ENCODE measurements around the gene TREM1.
A peak's percentile ranks its signal among the peaks of the same experiment; 100 is the strongest.
"Not testable (repeated sequence)": the region's sequence is repeated elsewhere in the genome, so short reads cannot be mapped to it uniquely, and the experiment has no call there.

Gene TREM1

DNA sequence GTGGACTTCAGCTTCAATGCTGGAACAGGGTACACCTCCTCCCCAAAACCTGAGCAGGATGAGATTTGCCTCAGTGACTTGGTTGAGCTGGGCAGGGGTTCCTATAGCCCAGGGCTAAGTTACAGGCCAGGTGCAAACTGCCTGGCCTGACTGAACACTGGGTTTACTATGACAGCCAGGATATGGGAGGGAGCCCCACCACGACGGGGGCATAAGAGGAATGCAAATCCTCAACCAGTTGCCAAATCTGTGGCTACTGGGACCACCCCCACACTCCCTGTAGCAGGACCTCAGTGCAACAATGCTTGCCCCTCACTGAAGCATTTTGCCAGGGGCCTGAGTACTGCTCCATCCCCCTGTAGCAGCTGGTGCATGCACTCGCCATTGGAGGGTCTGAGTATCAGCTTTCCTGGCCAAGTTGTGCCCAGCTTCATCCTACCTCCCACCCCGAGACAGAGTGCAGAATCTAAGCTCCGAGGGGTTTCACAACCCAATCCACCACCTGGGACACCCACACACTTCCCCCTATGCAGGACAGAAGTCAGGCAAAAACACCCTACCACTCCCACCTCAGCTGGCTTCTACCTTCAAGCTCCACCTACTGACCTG, 30.7 kb downstream of the TREM1 start:
- DNase-seq, result no peak
- peaks cover 17 to 18% of the 10 kb centered on the region in 2 donors for H3K9me3 Mint-ChIP-seq
- no peak for ATAC-seq
- peaks cover 10% of the 10 kb centered on the region for H3K4me1 Mint-ChIP-seq
- no peaks in the 10 kb centered on the region for H3K27me3 Mint-ChIP-seq
- H3K27ac Mint-ChIP-seq, result peak overlapping the region in 1 of 2 donors; percentile 72
- no peak overlapping the region for H3K4me3 Mint-ChIP-seq

DNA sequence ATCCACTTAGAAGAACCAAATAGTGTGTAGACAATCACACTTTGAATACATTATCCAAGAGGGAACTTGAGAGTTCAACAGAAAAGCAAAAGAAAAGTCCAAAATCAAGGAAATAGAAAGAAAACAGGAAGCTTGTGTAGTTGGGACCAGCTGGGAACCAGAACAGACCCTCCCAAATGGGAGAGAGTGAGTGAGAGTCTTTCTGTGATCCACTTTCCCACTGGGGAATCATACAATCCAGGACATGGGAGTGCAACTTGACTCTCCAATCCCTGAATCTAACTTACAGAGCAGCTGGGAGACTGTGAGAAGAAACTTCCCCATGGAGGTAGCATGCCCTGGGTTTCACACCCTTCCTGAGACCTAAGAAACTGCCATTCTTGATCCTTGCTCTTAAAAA, 31.4 kb downstream of the TREM1 start:
- DNase-seq (no peak), ATAC-seq (no peak)
- no peaks in the 10 kb centered on the region for H3K27me3 Mint-ChIP-seq
- no peak overlapping the region for H3K4me3 Mint-ChIP-seq
- peaks cover 10% of the 10 kb centered on the region for H3K4me1 Mint-ChIP-seq
- no peak overlapping the region for H3K27ac Mint-ChIP-seq
- peaks cover 14 to 17% of the 10 kb centered on the region in 2 donors for H3K9me3 Mint-ChIP-seq

GRCh38 chr6:41252401-41253169, 33.9 kb downstream of the TREM1 start:
- Mint-ChIP-seq H3K27me3 (no peaks in the 10 kb centered on the region), H3K4me3 (no peak overlapping the region), H3K9me3 (no peaks in the 10 kb centered on the region), H3K4me1 (peaks cover 20% of the 10 kb centered on the region), H3K27ac (no peak overlapping the region)
- DNase-seq, result no peak
- ATAC-seq, result no peak

DNA sequence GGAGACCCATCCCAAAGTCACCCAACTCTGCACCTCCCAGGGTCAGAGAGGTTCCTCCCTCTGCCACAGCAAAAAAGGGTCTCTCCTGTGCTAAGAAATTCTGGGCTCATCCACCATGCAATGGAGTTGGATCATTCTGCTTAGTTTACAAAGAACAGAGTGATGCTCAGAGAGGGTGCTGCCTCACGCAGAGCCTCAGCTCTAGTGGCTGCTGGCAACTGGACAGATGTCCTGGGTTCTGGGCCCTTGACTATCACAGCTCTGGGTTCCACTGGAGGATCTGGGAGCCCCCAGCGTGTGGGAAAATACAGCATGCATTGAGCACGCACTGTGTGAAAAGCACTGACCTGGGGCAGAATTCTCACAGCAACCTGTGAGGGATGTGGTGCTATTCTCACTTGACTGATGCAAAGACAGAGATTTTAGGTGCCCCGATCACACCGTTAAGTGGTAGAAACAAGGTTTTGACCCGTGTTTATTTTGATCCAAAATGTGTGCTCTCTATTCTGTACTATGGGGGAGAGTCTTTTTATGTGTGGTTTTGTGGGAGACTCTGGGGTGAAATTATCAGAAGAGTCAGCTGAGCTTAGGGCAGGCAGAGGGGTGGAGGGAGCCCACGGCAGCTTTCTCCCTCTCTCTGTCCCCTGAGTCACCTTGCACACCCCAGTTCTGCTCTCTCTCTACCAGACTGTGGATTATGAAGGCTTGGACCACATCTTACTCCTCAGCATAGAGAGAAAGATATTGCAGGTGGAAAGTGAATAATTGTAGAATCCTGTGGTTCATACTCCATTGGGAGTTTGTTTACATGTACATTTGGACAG, 38.4 kb downstream of the TREM1 start:
- no peak for DNase-seq
- no peak overlapping the region for H3K4me3 Mint-ChIP-seq
- peaks cover 12% of the 10 kb centered on the region for H3K4me1 Mint-ChIP-seq
- no peaks in the 10 kb centered on the region for H3K9me3 Mint-ChIP-seq
- ATAC-seq, result no peak
- H3K27me3 Mint-ChIP-seq, result no peaks in the 10 kb centered on the region
- no peak overlapping the region for H3K27ac Mint-ChIP-seq

GRCh38 chr6:41247288-41247865, 39.1 kb downstream of the TREM1 start:
- Mint-ChIP-seq H3K27me3 (no peaks in the 10 kb centered on the region), H3K4me1 (peaks cover 12% of the 10 kb centered on the region), H3K9me3 (no peaks in the 10 kb centered on the region), H3K4me3 (no peak overlapping the region), H3K27ac (no peak overlapping the region)
- no peak for ATAC-seq
- DNase-seq, result no peak

- not testable (repeated sequence) for H3K27ac Mint-ChIP-seq, H3K9me3 Mint-ChIP-seq, H3K4me3 Mint-ChIP-seq, ATAC-seq, DNase-seq, H3K27me3 Mint-ChIP-seq
- peaks cover 12% of the 10 kb centered on the region for H3K4me1 Mint-ChIP-seq
These were observed 40.0 kb downstream of the TREM1 start for GRCh38 chr6:41246529-41246928.

GRCh38 chr6:41239467-41240159, 46.9 kb downstream of the TREM1 start:
- ATAC-seq (no peak), DNase-seq (no peak)
- no peaks in the 10 kb centered on the region for H3K9me3 Mint-ChIP-seq
- no peak overlapping the region for H3K27ac Mint-ChIP-seq
- no peak overlapping the region for H3K4me3 Mint-ChIP-seq
- no peaks in the 10 kb centered on the region for H3K4me1 Mint-ChIP-seq
- H3K27me3 Mint-ChIP-seq, result peaks cover 28% of the 10 kb centered on the region

- no peak for DNase-seq
- no peaks in the 10 kb centered on the region for H3K9me3 Mint-ChIP-seq
- ATAC-seq, result no peak
- H3K4me1 Mint-ChIP-seq, result no peaks in the 10 kb centered on the region
- H3K4me3 Mint-ChIP-seq, result no peak overlapping the region
- peak overlapping the region in 1 of 2 donors; percentile 15 for H3K27ac Mint-ChIP-seq
- peaks cover 28% of the 10 kb centered on the region for H3K27me3 Mint-ChIP-seq
These were observed 49.4 kb downstream of the TREM1 start for GRCh38 chr6:41237128-41237527.

- no peak for ATAC-seq
- Mint-ChIP-seq H3K27me3 (peaks cover 28% of the 10 kb centered on the region), H3K4me3 (no peak overlapping the region), H3K27ac (no peak overlapping the region), H3K4me1 (no peaks in the 10 kb centered on the region), H3K9me3 (no peaks in the 10 kb centered on the region)
- no peak for DNase-seq
These were observed 50.2 kb downstream of the TREM1 start for GRCh38 chr6:41236276-41236675.

- no peak for DNase-seq
- Mint-ChIP-seq H3K9me3 (no peaks in the 10 kb centered on the region), H3K27ac (peak overlapping the region in 1 of 2 donors; percentile 19), H3K4me3 (no peak overlapping the region), H3K4me1 (no peaks in the 10 kb centered on the region), H3K27me3 (peaks cover 8% of the 10 kb centered on the region)
- no peak for ATAC-seq
These were observed 53.8 kb downstream of the TREM1 start for GRCh38 chr6:41232667-41233066.

- DNase-seq (no peak), ATAC-seq (no peak)
- H3K4me1 Mint-ChIP-seq, result no peaks in the 10 kb centered on the region
- H3K27me3 Mint-ChIP-seq, result no peaks in the 10 kb centered on the region
- H3K4me3 Mint-ChIP-seq, result no peak overlapping the region
- no peak overlapping the region for H3K27ac Mint-ChIP-seq
- H3K9me3 Mint-ChIP-seq, result no peaks in the 10 kb centered on the region
These were observed 55.2 kb downstream of the TREM1 start for GRCh38 chr6:41231246-41231645.

- H3K4me1 Mint-ChIP-seq, result no peaks in the 10 kb centered on the region
- H3K4me3 Mint-ChIP-seq, result no peak overlapping the region
- peaks cover 4% of the 10 kb centered on the region for H3K27me3 Mint-ChIP-seq
- H3K9me3 Mint-ChIP-seq, result no peaks in the 10 kb centered on the region
- ATAC-seq, result no peak
- H3K27ac Mint-ChIP-seq, result no peak overlapping the region
- DNase-seq, result no peak
These were observed 56.8 kb downstream of the TREM1 start for GRCh38 chr6:41229721-41230120.

DNA sequence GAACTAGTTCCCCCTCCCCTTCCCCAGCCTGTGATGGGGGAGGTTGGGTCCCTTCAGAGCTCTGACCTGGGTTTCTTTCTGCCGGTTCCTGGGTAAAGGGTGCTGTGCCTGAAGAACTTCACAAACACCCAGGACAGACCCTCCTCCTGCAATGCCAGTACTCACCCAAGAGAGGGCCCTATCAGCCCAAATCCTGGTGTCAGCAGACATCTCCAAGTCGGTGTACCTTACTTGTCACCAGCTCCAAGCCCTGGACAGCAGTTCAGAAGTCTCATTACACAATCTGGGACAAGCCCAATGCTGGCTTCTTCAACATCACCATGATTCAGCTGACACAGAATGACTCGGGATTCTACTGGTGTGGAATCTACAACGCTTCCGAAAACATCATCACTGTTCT, 57.9 kb downstream of the TREM1 start:
- Mint-ChIP-seq H3K27ac (peak overlapping the region in 1 of 2 donors; percentile 84), H3K27me3 (peaks cover 8% of the 10 kb centered on the region), H3K9me3 (no peaks in the 10 kb centered on the region), H3K4me1 (no peaks in the 10 kb centered on the region), H3K4me3 (no peak overlapping the region)
- ATAC-seq (no peak), DNase-seq (no peak)

- H3K27me3 Mint-ChIP-seq, result peaks cover 8% of the 10 kb centered on the region
These were observed 58.4 kb downstream of the TREM1 start, which contains the start of gene TREML4 for GRCh38 chr6:41228096-41228495. Gene TREML4 (plus strand): TSS chr6:41228349. CDS start chr6:41228428, 79 bp downstream.

DNA sequence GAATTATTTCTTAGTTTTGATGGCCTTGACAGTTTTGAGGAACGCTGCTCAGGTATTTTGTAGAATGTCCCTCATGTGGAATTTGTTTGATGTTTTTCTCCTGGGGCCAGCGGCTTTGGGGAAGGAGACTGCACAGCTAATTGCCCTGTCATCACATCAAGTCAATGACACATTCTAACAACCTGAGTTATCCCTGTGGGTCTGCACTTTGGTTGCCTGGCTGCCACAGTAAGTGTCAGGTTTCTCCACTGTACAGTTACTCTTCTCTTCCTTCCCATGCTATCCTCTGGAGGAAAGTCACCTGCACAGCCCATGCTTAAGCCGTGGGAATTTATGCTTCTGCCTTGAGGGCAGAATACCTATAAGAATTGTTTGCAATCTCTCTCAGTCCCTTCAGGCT, 59.7 kb downstream of the TREM1 start:
- Mint-ChIP-seq H3K4me1 (peaks cover 9% of the 10 kb centered on the region), H3K4me3 (no peak overlapping the region), H3K27me3 (peaks cover 8% of the 10 kb centered on the region), H3K9me3 (no peaks in the 10 kb centered on the region), H3K27ac (no peak overlapping the region)
- no peak for DNase-seq
- no peak for ATAC-seq

More at GRCh38 chr6:41228096-41228495, 58.4 kb downstream of the TREM1 start, which contains the start of gene TREML4:
- Mint-ChIP-seq H3K27ac (peak within 1 kb of the TSS in 1 of 2 donors; percentile 84), H3K9me3 (no peaks in the 10 kb centered on the region), H3K4me3 (no peak within 1 kb of the TSS), H3K4me1 (no peaks in the 10 kb centered on the region)
- ATAC-seq (no peak), DNase-seq (no peak)
